GM23338 (cell line): Measurements from ENCODE around the gene PTPN6. TPM values are rescaled to one million over a fixed set of nuclear protein-coding genes. Genes with fewer than 3 reads are reported as not detected.
A peak's percentile ranks its signal among the peaks of the same experiment; 100 is the strongest.

Experiments
- ATAC-seq: fragments of 200-7000 bp; cut with Tn5 transposase; 3 replicates; pipeline ENCODE4 v1.9.1; 2020
- DNase-seq: peaks from one replicate; pipeline ENCODE4 v3.0.0-alpha.2; 2015; ENCODE audit warnings: low spot score
- H2AFZ ChIP-seq: fragments of 200-600 bp; sonication (generic); 2 replicates; pipeline ENCODE4 v1.8.0; 2016; ENCODE audit warnings: antibody characterized with exemption, mild to moderate bottlenecking, moderate library complexity
- H3F3A ChIP-seq: fragments of 200-600 bp; sonication (generic); replicated peaks from 2 replicates; pipeline ENCODE4 v1.8.0; 2017; ENCODE audit warnings: antibody characterized with exemption, mixed run types, low read depth
- H3K27ac ChIP-seq: fragments of 200-600 bp; sonication (generic); 2 replicates; pipeline ENCODE4 v1.6.1; 2016; ENCODE audit warnings: low read depth
- H3K27me3 ChIP-seq: fragments of 200-600 bp; sonication (generic); 2 replicates; pipeline ENCODE4 v1.8.0; 2016; ENCODE audit warnings: mild to moderate bottlenecking, mixed run types, moderate library complexity; ENCODE audit not compliant: insufficient read depth
- H3K36me3 ChIP-seq: fragments of 200-600 bp; sonication (generic); 2 replicates; pipeline ENCODE4 v1.8.0; 2016; ENCODE audit warnings: mild to moderate bottlenecking; ENCODE audit not compliant: insufficient read depth
- H3K4me1 ChIP-seq: fragments of 200-600 bp; sonication (generic); 2 replicates; pipeline ENCODE4 v1.8.0; 2016; ENCODE audit warnings: mild to moderate bottlenecking, moderate library complexity; ENCODE audit not compliant: insufficient read depth
- H3K4me2 ChIP-seq: fragments of 200-600 bp; sonication (generic); 2 replicates; pipeline ENCODE4 v1.7.1; 2017; ENCODE audit warnings: mixed run types
- H3K4me3 ChIP-seq: fragments of 200-600 bp; sonication (generic); 2 replicates; pipeline ENCODE4 v1.6.1; 2016; ENCODE audit warnings: mixed run types
- H3K79me2 ChIP-seq: fragments of 200-600 bp; sonication (generic); replicated peaks from 2 replicates; pipeline ENCODE4 v1.8.0; 2017; ENCODE audit warnings: mild to moderate bottlenecking; ENCODE audit not compliant: insufficient read depth
- H3K9me2 ChIP-seq: fragments of 200-600 bp; sonication (generic); 2 replicates; pipeline ENCODE4 v1.8.0; 2017; ENCODE audit not compliant: insufficient read depth
- H4K20me1 ChIP-seq: fragments of 200-600 bp; sonication (generic); replicated peaks from 2 replicates; pipeline ENCODE4 v1.8.0; 2017; ENCODE audit warnings: mild to moderate bottlenecking; ENCODE audit not compliant: insufficient read depth
- H3K27ac Mint-ChIP-seq: 2 replicates; pipeline ENCODE4 v1.8.0; 2020; ENCODE audit warnings: inconsistent platforms, mild to moderate bottlenecking, moderate library complexity, mixed read lengths
- H3K27me3 Mint-ChIP-seq: 3 replicates; pipeline ENCODE4 v1.8.0; 2022; ENCODE audit warnings: low read depth, mild to moderate bottlenecking, moderate library complexity, mixed read lengths, inconsistent platforms; ENCODE audit not compliant: insufficient read depth, poor library complexity
- H3K36me3 Mint-ChIP-seq: 3 replicates; pipeline ENCODE4 v1.8.0; 2021; ENCODE audit warnings: low read depth, mild to moderate bottlenecking, inconsistent platforms, moderate library complexity, mixed read lengths
- H3K4me1 Mint-ChIP-seq: 3 replicates; pipeline ENCODE4 v1.8.0; 2020; ENCODE audit warnings: mild to moderate bottlenecking, inconsistent platforms, mixed read lengths
- H3K4me3 Mint-ChIP-seq: 3 replicates; pipeline ENCODE4 v1.8.0; 2021; ENCODE audit warnings: moderate library complexity, mild to moderate bottlenecking, inconsistent platforms, mixed read lengths
- H3K9me3 Mint-ChIP-seq: 3 replicates; pipeline ENCODE4 v1.8.0; 2020; ENCODE audit warnings: moderate library complexity, mild to moderate bottlenecking, inconsistent platforms, mixed read lengths
- CREB1 ChIP-seq: fragments of 250-450 bp; sonication (Bioruptor Pico); IDR thresholded peaks from 2 replicates; pipeline ENCODE4 v1.5.0; 2020; ENCODE audit warnings: low read depth, mild to moderate bottlenecking, moderate library complexity
- EZH2 ChIP-seq: fragments of 200-600 bp; sonication (generic); IDR thresholded peaks from one replicate; pipeline ENCODE4 v1.8.0; 2017; ENCODE audit warnings: antibody characterized with exemption, mild to moderate bottlenecking, low read depth; ENCODE audit not compliant: unreplicated experiment
- EZH2phosphoT487 ChIP-seq: fragments of 200-600 bp; sonication (generic); IDR thresholded peaks from one replicate; pipeline ENCODE4 v1.8.1; 2018; ENCODE audit warnings: antibody characterized with exemption; ENCODE audit not compliant: unreplicated experiment
- JUNB ChIP-seq: IDR thresholded peaks from one replicate; pipeline ENCODE4 v1.6.1; 2016; ENCODE audit warnings: antibody characterized with exemption; ENCODE audit not compliant: unreplicated experiment
- NANOG ChIP-seq: IDR thresholded peaks from 2 replicates; pipeline ENCODE4 v1.6.1; 2016; ENCODE audit warnings: antibody characterized with exemption, borderline replicate concordance
- POLR2AphosphoS5 ChIP-seq: IDR thresholded peaks from 2 replicates; pipeline ENCODE4 v1.6.1; 2016; ENCODE audit warnings: antibody characterized with exemption, low read depth
- STAT1 ChIP-seq: IDR thresholded peaks from one replicate; pipeline ENCODE4 v1.6.1; 2016; ENCODE audit warnings: antibody characterized with exemption; ENCODE audit not compliant: unreplicated experiment
- ZNF331 ChIP-seq: fragments of 250-450 bp; sonication (Bioruptor Pico); IDR thresholded peaks from 2 replicates; pipeline ENCODE4 v1.5.0; 2020; ENCODE audit warnings: low read depth, mild to moderate bottlenecking, moderate library complexity
- polyA plus RNA-seq: library from polyadenylated mRNA; unstranded; fragments of >200 nt; fragmentation: Nextera tagmentation; extraction: Ambion mirVana; gene quantifications from 2 replicates; pipeline ENCODE4 v1.2.1, GENCODE V29; 2016
- total RNA-seq: library from RNA; depleted of rRNA; stranded (reverse); fragments of >200 nt; shearing (Covaris generic); gene quantifications from 2 replicates; pipeline ENCODE4 v1.2.3, GENCODE V29; 2014
- TF ChIP-seq, protein P1 (sequence below): IDR thresholded peaks from 2 replicates; pipeline ENCODE4 v1.6.1; 2016; ENCODE audit warnings: antibody characterized with exemption
- TF ChIP-seq, protein P2 (sequence below), 2 experiments: fragments of 200-600 bp in 1 of 2; sonication (generic) in 1 of 2; conservative IDR thresholded peaks; 2 replicates each; pipeline versions ENCODE4 v1.5.1 to v1.6.1; 2016 to 2017; ENCODE audit warnings: antibody characterized with exemption in 2 of 2, low read depth in 2 of 2, mild to moderate bottlenecking in 2 of 2, moderate library complexity in 1 of 2

Gene PTPN6
- total and polyA plus RNA-seq, 2 experiments from 2014 or later = 25.3 to 35.4 TPM

DNA sequence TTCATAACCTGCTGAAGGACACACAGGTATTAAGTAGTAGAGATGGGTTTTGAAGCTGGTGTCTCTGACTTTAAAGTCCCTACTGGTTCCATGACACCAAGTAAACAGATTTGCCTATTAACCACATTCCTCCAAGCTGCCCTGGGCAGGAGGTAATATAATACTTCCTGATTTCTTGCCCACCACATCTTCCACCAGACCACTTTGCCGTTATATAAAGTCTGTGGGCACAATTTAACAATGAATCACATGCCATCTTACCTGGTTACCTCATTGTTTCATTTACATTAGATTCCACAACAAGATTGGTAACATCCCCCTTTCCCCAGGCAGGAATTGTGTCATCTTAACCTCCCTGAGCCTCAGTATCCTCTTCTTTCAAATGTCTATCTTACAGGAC lies 47.4 kb upstream of the PTPN6 start (continued):
- TF ChIP-seq CREB1 (CRISPR knock-in tag) (no peak), EZH2phosphoT487 (no peak), NANOG (no peak), ZNF331 (CRISPR knock-in tag) (no peak), POLR2AphosphoS5 (no peak)

DNA sequence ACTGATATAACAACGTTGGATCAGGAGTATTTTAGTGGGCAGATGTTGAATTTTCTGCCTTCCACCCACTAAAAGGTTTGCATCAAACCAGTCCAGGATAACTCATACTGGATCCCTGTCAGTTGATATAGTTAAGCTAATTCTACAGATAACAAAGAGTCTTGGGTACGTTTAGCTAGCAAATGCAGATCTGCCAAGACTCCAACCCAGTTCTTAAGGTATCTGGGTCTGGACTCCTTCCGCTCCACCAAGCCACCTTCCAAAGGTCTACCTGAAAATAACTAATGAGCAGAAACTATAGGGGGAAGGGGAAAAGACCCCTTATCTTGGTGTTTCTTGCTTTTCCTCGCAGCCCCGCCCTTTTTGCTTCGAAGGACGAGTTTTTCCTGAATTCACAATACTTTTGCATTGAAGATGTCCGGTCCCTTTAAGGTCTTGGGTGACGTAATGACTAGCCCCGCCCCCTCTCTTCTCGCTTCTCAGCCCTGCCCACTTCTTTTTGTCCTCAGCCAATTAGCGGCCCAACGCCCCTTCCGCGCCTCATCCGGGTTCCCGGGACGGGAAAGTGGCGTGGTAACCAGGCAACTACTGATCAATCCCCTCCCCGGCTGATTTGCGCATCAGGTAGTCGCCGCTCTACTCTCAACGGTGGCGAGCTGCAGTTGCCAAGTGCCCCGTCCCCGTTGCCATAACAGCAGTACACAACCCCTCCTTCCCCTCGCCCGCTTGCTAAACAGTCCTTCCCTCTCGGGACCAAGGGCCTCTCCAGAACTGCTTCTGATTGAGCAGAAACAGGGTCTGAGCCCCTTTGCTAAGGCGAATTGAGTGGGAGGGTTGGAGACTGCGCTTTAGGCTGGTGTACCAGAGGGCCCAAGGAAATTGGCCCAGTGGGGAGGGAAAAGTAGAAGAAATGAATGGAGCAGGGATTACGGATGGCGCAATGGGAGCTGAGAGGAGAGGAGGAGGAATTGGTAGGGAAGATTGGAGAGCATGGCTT lies 46.6 kb upstream of the PTPN6 start, which contains the start of gene LRRC23:
LRRC23 (plus strand) TSS at position 543 of the 997 bp plus-strand sequence. CDS start 812 bp downstream, outside the sequence.
- Mint-ChIP-seq H3K36me3 (no peaks in the 10 kb centered on the region), H3K9me3 (no peaks in the 10 kb centered on the region), H3K27me3 (peaks cover 2% of the 10 kb centered on the region), H3K27ac (no peak within 1 kb of the TSS; the same call in 1 of the 2 replicates), H3K4me1 (no peaks in the 10 kb centered on the region; the same call in 1 of the 3 replicates), H3K4me3 (no peak within 1 kb of the TSS)
- H3K9me2 ChIP-seq = no peaks in the 10 kb centered on the region
- H2AFZ ChIP-seq = peak within 1 kb of the TSS; percentile 57
- no peaks in the 10 kb centered on the region for H3K79me2 ChIP-seq
- H3K4me1 ChIP-seq = peaks cover 17% of the 10 kb centered on the region
- H3F3A ChIP-seq = peaks cover 6% of the 10 kb centered on the region; the same call in 1 of the 2 replicates
- DNase-seq (peak; percentile 100), ATAC-seq (peak; percentile 96)
- TF ChIP-seq EZH2phosphoT487 = no peak
- TF ChIP-seq CREB1 (CRISPR knock-in tag) = peak; percentile 84
- TF ChIP-seq, protein P1, sequence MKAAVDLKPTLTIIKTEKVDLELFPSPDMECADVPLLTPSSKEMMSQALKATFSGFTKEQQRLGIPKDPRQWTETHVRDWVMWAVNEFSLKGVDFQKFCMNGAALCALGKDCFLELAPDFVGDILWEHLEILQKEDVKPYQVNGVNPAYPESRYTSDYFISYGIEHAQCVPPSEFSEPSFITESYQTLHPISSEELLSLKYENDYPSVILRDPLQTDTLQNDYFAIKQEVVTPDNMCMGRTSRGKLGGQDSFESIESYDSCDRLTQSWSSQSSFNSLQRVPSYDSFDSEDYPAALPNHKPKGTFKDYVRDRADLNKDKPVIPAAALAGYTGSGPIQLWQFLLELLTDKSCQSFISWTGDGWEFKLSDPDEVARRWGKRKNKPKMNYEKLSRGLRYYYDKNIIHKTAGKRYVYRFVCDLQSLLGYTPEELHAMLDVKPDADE = 0 out of 2 replicates have a peak, but pooled peaks have one; percentile 31
- no peak for TF ChIP-seq EZH2
- TF ChIP-seq POLR2AphosphoS5 = peak; percentile 63
- TF ChIP-seq JUNB = no peak
- TF ChIP-seq STAT1 = no peak
- peak within 1 kb of the TSS; percentile 91 for H3K4me2 ChIP-seq
- no peaks in the 10 kb centered on the region for H3K27me3 ChIP-seq
- H4K20me1 ChIP-seq = no peaks in the 10 kb centered on the region
- H3K36me3 ChIP-seq = no peaks in the 10 kb centered on the region
- H3K27ac ChIP-seq = peak within 1 kb of the TSS; percentile 88
- H3K4me3 ChIP-seq = peak within 1 kb of the TSS; percentile 67

DNA sequence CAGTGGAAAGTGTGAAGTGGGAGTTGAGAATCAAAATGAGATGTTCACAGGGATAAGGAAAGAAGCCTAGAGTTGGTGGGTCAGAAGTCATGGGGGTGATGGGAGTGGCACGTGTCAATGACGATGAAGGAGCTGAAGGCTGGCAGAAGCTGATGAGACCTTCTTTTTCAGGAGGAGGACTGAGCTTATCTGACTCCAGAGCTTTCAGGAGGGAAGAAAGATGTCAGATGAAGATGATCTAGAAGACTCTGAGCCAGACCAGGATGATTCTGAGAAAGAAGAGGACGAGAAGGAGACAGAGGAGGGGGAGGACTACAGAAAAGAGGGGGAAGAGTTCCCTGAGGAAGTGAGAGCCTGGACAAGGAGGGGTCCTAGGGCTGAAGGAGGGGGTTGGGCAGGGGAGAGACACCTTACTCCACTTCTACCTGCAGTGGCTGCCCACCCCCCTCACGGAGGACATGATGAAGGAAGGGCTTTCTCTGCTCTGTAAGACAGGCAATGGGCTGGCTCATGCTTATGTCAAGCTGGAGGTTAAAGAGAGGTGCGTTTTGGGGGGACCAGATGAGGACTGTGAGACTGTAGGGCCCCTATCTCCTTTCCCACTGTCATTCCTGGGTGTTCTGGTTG lies 45.6 kb upstream of the PTPN6 start:
- peak overlapping the region; percentile 67 for H3K4me3 ChIP-seq
- H3K4me1 ChIP-seq = peaks cover 17% of the 10 kb centered on the region
- DNase-seq = no peak
- no peaks in the 10 kb centered on the region for H3K36me3 ChIP-seq
- no peaks in the 10 kb centered on the region for H4K20me1 ChIP-seq
- ATAC-seq = no peak
- Mint-ChIP-seq H3K27me3 (peaks cover 2% of the 10 kb centered on the region), H3K4me3 (no peak overlapping the region), H3K27ac (no peak overlapping the region), H3K9me3 (no peaks in the 10 kb centered on the region), H3K36me3 (no peaks in the 10 kb centered on the region), H3K4me1 (no peaks in the 10 kb centered on the region; the same call in 2 of the 3 replicates)
- no peaks in the 10 kb centered on the region for H3K9me2 ChIP-seq
- peak overlapping the region; percentile 57 for H2AFZ ChIP-seq
- peak overlapping the region; percentile 88 for H3K27ac ChIP-seq
- no peaks in the 10 kb centered on the region for H3K27me3 ChIP-seq
- peaks cover 6% of the 10 kb centered on the region; the same call in 1 of the 2 replicates for H3F3A ChIP-seq
- no peaks in the 10 kb centered on the region for H3K79me2 ChIP-seq
- H3K4me2 ChIP-seq = peak overlapping the region; percentile 91
- TF ChIP-seq EZH2 (no peak), NANOG (no peak), ZNF331 (CRISPR knock-in tag) (no peak), STAT1 (no peak), POLR2AphosphoS5 (no peak), CREB1 (CRISPR knock-in tag) (no peak), EZH2phosphoT487 (no peak)
- TF ChIP-seq, protein P1 = no peak
- TF ChIP-seq, protein P2, sequence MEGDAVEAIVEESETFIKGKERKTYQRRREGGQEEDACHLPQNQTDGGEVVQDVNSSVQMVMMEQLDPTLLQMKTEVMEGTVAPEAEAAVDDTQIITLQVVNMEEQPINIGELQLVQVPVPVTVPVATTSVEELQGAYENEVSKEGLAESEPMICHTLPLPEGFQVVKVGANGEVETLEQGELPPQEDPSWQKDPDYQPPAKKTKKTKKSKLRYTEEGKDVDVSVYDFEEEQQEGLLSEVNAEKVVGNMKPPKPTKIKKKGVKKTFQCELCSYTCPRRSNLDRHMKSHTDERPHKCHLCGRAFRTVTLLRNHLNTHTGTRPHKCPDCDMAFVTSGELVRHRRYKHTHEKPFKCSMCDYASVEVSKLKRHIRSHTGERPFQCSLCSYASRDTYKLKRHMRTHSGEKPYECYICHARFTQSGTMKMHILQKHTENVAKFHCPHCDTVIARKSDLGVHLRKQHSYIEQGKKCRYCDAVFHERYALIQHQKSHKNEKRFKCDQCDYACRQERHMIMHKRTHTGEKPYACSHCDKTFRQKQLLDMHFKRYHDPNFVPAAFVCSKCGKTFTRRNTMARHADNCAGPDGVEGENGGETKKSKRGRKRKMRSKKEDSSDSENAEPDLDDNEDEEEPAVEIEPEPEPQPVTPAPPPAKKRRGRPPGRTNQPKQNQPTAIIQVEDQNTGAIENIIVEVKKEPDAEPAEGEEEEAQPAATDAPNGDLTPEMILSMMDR (conservative IDR thresholded peaks at IDR 0.05; ENCODE audit: low read depth in 2 of 2) = no peak
